Neural crest cell (in vitro differentiated cells): ENCODE data around the gene HSF2BP. TPM values are rescaled to one million over a fixed set of nuclear protein-coding genes. Genes with fewer than 3 reads are reported as not detected.

Source experiments
- DNase-seq: peaks from one replicate; pipeline ENCODE4 v3.0.0; 2021; ENCODE audit warnings: low read depth, mixed read lengths, low spot score
- H3K27ac Mint-ChIP-seq: one replicate; pipeline ENCODE4 v1.8.0; 2021; ENCODE audit warnings: mild to moderate bottlenecking, mixed read lengths; ENCODE audit not compliant: unreplicated experiment
- H3K27me3 Mint-ChIP-seq: 2 replicates; pipeline ENCODE4 v1.8.0; 2021; ENCODE audit warnings: low read depth, mild to moderate bottlenecking, mixed read lengths
- H3K36me3 Mint-ChIP-seq: 2 replicates; pipeline ENCODE4 v1.8.0; 2021; ENCODE audit warnings: low read depth, mild to moderate bottlenecking, mixed read lengths
- H3K4me1 Mint-ChIP-seq: 2 replicates; pipeline ENCODE4 v1.8.0; 2021; ENCODE audit warnings: mixed read lengths
- H3K4me3 Mint-ChIP-seq: one replicate; pipeline ENCODE4 v1.8.0; 2021; ENCODE audit warnings: mild to moderate bottlenecking, mixed read lengths
- H3K9me3 Mint-ChIP-seq: 2 replicates; pipeline ENCODE4 v1.8.0; 2021; ENCODE audit warnings: mixed read lengths
- total RNA-seq: library from RNA; stranded (reverse); gene quantifications from 2 replicates; pipeline ENCODE4 v1.2.1, GENCODE V29; 2021
- TF ChIP-seq, protein P1 (sequence below): fragments of 200-600 bp; sonication (generic); conservative IDR thresholded peaks from 2 replicates; pipeline ENCODE4 v1.5.0; 2021; ENCODE audit warnings: antibody characterized with exemption, mild to moderate bottlenecking

HSF2BP gene
- total RNA-seq, 1 donor from 2014 or later = 2.3 TPM

DNA sequence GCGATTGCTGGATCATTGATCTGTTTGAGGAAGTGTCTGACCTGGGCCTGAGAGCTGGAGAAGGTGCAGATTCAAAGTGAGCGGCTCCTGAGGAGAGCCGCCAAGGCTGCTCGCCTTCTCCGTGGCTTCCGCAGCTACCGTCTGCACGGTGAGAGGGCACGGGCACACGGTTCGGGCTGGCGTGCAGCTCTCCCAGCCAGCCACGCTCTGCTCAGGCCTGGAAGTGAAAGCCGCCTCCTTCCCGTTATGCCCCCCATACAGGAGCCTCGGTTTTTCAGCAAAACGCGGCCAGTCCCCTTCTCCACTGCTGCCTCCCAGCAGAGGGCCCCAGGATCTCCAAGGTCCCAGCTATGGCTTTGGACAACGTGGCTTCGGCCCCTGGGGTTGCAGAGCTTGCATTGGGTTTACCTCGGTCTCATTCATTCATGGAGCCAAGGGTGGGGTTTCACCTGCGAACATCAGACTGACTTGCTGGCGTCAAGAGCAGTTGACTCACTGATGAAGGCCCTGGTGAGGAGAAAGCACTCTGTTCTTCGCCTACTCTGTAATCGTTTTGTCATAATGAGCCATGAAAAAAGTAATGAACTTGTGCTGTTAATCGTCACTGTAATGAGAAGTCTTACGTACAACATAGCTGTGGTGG is 35.3 kb upstream of the HSF2BP start:
- peaks cover 13% of the 10 kb centered on the region for H3K36me3 Mint-ChIP-seq
- no peak for DNase-seq
- H3K4me3 Mint-ChIP-seq = no peak overlapping the region
- no peaks in the 10 kb centered on the region for H3K9me3 Mint-ChIP-seq
- H3K27ac Mint-ChIP-seq = no peak overlapping the region
- H3K27me3 Mint-ChIP-seq = no peaks in the 10 kb centered on the region
- TF ChIP-seq, protein P1, sequence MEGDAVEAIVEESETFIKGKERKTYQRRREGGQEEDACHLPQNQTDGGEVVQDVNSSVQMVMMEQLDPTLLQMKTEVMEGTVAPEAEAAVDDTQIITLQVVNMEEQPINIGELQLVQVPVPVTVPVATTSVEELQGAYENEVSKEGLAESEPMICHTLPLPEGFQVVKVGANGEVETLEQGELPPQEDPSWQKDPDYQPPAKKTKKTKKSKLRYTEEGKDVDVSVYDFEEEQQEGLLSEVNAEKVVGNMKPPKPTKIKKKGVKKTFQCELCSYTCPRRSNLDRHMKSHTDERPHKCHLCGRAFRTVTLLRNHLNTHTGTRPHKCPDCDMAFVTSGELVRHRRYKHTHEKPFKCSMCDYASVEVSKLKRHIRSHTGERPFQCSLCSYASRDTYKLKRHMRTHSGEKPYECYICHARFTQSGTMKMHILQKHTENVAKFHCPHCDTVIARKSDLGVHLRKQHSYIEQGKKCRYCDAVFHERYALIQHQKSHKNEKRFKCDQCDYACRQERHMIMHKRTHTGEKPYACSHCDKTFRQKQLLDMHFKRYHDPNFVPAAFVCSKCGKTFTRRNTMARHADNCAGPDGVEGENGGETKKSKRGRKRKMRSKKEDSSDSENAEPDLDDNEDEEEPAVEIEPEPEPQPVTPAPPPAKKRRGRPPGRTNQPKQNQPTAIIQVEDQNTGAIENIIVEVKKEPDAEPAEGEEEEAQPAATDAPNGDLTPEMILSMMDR = no peak
- peaks cover under 1% of the 10 kb centered on the region for H3K4me1 Mint-ChIP-seq

DNA sequence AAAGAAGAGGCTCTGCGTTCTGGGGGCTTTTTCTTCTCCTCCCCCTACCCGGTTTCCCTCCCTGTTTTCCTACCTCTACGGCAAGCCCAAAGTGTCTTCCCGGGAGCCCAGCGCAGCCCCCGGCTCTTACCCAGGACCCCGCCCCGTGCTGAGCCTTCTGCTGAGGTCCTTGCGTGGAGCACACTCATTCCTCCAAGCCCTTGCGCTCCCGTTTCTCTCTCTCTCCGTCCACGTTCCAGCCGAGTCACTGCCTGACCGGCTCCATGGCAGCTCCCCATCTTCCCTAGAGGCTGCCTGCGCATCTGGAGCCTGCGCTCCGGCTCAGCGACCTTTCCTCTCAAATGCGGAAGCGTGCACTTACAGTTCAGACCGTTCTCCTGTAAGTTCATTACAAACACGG is 34.7 kb upstream of the HSF2BP start:
- Mint-ChIP-seq H3K4me3 (no peak overlapping the region), H3K4me1 (no peaks in the 10 kb centered on the region), H3K27ac (no peak overlapping the region), H3K36me3 (peaks cover 12% of the 10 kb centered on the region), H3K9me3 (no peaks in the 10 kb centered on the region), H3K27me3 (no peaks in the 10 kb centered on the region)
- DNase-seq = no peak
- TF ChIP-seq, protein P1 = no peak

DNA sequence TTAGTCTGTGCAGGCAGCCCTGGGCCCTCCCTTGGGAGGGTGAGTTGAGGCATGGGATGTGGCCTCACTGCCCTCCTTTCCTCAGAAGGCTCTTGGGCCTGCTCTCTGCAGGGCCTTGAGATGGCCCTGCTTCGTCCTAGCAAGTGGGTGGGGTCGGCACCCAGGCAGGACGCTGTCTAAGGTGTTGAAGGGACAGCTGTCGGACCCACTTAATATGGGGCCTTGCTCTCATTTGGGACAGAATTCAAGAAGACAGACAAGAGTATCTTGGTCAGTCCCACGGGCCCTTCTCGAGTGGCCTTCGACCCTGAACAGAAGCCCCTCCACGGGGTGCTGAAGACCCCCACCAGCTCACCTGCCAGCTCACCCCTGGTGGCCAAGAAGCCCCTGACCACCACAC is 33.7 kb upstream of the HSF2BP start:
- TF ChIP-seq, protein P1 = no peak
- H3K4me1 Mint-ChIP-seq = no peaks in the 10 kb centered on the region
- H3K4me3 Mint-ChIP-seq = no peak overlapping the region
- no peak for DNase-seq
- no peaks in the 10 kb centered on the region for H3K9me3 Mint-ChIP-seq
- H3K27me3 Mint-ChIP-seq = no peaks in the 10 kb centered on the region
- peaks cover 10% of the 10 kb centered on the region for H3K36me3 Mint-ChIP-seq
- H3K27ac Mint-ChIP-seq = no peak overlapping the region

DNA sequence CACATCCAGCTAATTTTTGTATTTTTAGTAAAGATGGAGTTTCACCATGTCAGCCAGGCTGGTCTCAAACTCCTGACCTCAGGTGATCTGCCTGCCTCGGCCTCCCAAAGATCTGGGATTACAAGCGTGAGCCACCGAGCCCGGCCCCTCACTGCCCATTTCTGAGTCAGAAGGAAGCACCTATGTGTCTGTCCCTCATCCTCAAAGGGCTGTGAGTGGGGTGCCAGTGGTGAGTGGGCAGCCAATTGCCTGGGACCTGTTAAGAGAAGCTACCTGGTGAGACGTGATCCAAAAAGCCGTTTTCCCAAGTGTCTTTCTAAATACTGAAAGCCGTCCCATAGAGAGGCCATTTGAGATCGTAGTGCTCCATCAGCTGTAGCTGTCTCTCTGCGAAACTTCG is 32.5 kb upstream of the HSF2BP start:
- Mint-ChIP-seq H3K9me3 (no peaks in the 10 kb centered on the region), H3K36me3 (peaks cover 14% of the 10 kb centered on the region), H3K4me3 (no peak overlapping the region), H3K27me3 (no peaks in the 10 kb centered on the region), H3K27ac (no peak overlapping the region), H3K4me1 (no peaks in the 10 kb centered on the region)
- no peak for DNase-seq
- TF ChIP-seq, protein P1 = no peak

DNA sequence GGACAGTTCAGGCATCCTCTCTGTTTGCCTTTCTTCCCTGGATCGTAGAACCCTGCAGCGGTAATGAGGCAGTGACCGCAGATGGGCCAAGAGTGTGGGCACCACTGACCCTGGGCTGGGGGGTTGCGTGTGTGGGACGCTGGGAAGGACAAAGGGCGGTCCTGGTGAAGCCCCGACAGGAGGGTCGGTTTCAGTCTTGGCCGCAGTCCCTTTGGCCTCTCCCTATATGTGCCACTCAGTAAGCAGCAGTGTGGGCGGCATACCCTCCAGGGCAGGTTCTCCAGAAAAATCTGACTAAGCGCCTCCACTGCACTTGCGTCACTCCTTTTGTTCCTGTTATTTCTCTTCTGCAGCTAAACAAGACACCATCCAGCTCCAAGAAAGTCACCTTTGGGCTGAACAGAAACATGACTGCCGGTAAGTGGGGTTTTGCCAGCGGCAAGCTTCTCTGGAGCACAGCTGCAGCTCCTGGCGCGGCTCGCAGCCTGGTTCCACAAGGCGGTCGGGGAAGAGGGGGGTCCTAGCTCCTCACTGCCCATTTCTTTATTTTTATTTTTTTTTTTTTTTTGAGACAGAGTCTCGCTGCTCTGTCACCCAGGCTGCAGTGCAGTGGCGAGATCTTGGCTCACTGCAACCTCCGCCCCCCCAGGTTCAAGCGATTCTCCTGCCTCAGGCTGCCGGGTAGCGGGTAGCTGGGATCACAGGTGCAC is 32.0 kb upstream of the HSF2BP start:
- Mint-ChIP-seq H3K4me3 (no peak overlapping the region), H3K4me1 (no peaks in the 10 kb centered on the region), H3K27me3 (no peaks in the 10 kb centered on the region), H3K27ac (no peak overlapping the region), H3K9me3 (no peaks in the 10 kb centered on the region), H3K36me3 (peaks cover 14% of the 10 kb centered on the region)
- TF ChIP-seq, protein P1 = no peak
- no peak for DNase-seq
